ENCODE measurements around the gene RMND5A.

Gene RMND5A

GRCh38 chr2:86747711-86748639 lies 27.9 kb downstream of the RMND5A start:
- Histone ChIP-seq H3K9me3 (ENCODE audit: control insufficient read depth, insufficient read depth, low read length) (no peaks in the 10 kb centered on the region), H3K4me3 (ENCODE audit: low read depth, low read length) (no peak overlapping the region), H3K4me1 (ENCODE audit: control insufficient read depth, insufficient read depth, low read length) (no peaks in the 10 kb centered on the region), H3K27me3 (ENCODE audit: control insufficient read depth, insufficient read depth, low read length) (no peaks in the 10 kb centered on the region), H3K36me3 (ENCODE audit: control insufficient read depth, insufficient read depth, low read length) (no peaks in the 10 kb centered on the region), H3K9ac (ENCODE audit: low read depth, low read length) (no peak overlapping the region)

- no peak overlapping the region for H3K4me3 ChIP-seq (ENCODE audit: low read depth, low read length)
- H3K4me1 ChIP-seq (ENCODE audit: control insufficient read depth, insufficient read depth, low read length): no peaks in the 10 kb centered on the region
- H3K9ac ChIP-seq (ENCODE audit: low read depth, low read length): no peak overlapping the region
- no peaks in the 10 kb centered on the region for H3K27me3 ChIP-seq (ENCODE audit: control insufficient read depth, insufficient read depth, low read length)
- H3K36me3 ChIP-seq (ENCODE audit: control insufficient read depth, insufficient read depth, low read length): no peaks in the 10 kb centered on the region
- H3K9me3 ChIP-seq (ENCODE audit: control insufficient read depth, insufficient read depth, low read length): no peaks in the 10 kb centered on the region
Measured at GRCh38 chr2:86750240-86750839, 30.2 kb downstream of the RMND5A start.

GRCh38 chr2:86751778-86752177 lies 31.7 kb downstream of the RMND5A start:
- Histone ChIP-seq H3K4me3 (ENCODE audit: low read depth, low read length) (no peak overlapping the region), H3K4me1 (ENCODE audit: control insufficient read depth, insufficient read depth, low read length) (no peaks in the 10 kb centered on the region), H3K9me3 (ENCODE audit: control insufficient read depth, insufficient read depth, low read length) (no peaks in the 10 kb centered on the region), H3K27me3 (ENCODE audit: control insufficient read depth, insufficient read depth, low read length) (no peaks in the 10 kb centered on the region), H3K36me3 (ENCODE audit: control insufficient read depth, insufficient read depth, low read length) (no peaks in the 10 kb centered on the region), H3K9ac (ENCODE audit: low read depth, low read length) (no peak overlapping the region)

- no peaks in the 10 kb centered on the region for H3K36me3 ChIP-seq (ENCODE audit: control insufficient read depth, insufficient read depth, low read length)
- H3K4me3 ChIP-seq (ENCODE audit: low read depth, low read length): no peak overlapping the region
- no peaks in the 10 kb centered on the region for H3K4me1 ChIP-seq (ENCODE audit: control insufficient read depth, insufficient read depth, low read length)
- H3K9ac ChIP-seq (ENCODE audit: low read depth, low read length): no peak overlapping the region
- no peaks in the 10 kb centered on the region for H3K9me3 ChIP-seq (ENCODE audit: control insufficient read depth, insufficient read depth, low read length)
- H3K27me3 ChIP-seq (ENCODE audit: control insufficient read depth, insufficient read depth, low read length): no peaks in the 10 kb centered on the region
Measured at GRCh38 chr2:86752934-86753333, 32.8 kb downstream of the RMND5A start.

GRCh38 chr2:86753606-86754005 lies 33.5 kb downstream of the RMND5A start:
- no peak overlapping the region for H3K4me3 ChIP-seq (ENCODE audit: low read depth, low read length)
- H3K36me3 ChIP-seq (ENCODE audit: control insufficient read depth, insufficient read depth, low read length): no peaks in the 10 kb centered on the region
- H3K27me3 ChIP-seq (ENCODE audit: control insufficient read depth, insufficient read depth, low read length): no peaks in the 10 kb centered on the region
- H3K9me3 ChIP-seq (ENCODE audit: control insufficient read depth, insufficient read depth, low read length): no peaks in the 10 kb centered on the region
- no peak overlapping the region for H3K9ac ChIP-seq (ENCODE audit: low read depth, low read length)
- H3K4me1 ChIP-seq (ENCODE audit: control insufficient read depth, insufficient read depth, low read length): no peaks in the 10 kb centered on the region

- Histone ChIP-seq H3K4me3 (ENCODE audit: low read depth, low read length) (no peak overlapping the region), H3K36me3 (ENCODE audit: control insufficient read depth, insufficient read depth, low read length) (no peaks in the 10 kb centered on the region), H3K9ac (ENCODE audit: low read depth, low read length) (no peak overlapping the region), H3K27me3 (ENCODE audit: control insufficient read depth, insufficient read depth, low read length) (no peaks in the 10 kb centered on the region), H3K9me3 (ENCODE audit: control insufficient read depth, insufficient read depth, low read length) (no peaks in the 10 kb centered on the region), H3K4me1 (ENCODE audit: control insufficient read depth, insufficient read depth, low read length) (no peaks in the 10 kb centered on the region)
Measured at GRCh38 chr2:86758405-86758804, 38.3 kb downstream of the RMND5A start.

GRCh38 chr2:86760371-86760770 lies 40.3 kb downstream of the RMND5A start:
- H3K4me3 ChIP-seq (ENCODE audit: low read depth, low read length): no peak overlapping the region
- H3K9me3 ChIP-seq (ENCODE audit: control insufficient read depth, insufficient read depth, low read length): no peaks in the 10 kb centered on the region
- H3K27me3 ChIP-seq (ENCODE audit: control insufficient read depth, insufficient read depth, low read length): no peaks in the 10 kb centered on the region
- no peaks in the 10 kb centered on the region for H3K36me3 ChIP-seq (ENCODE audit: control insufficient read depth, insufficient read depth, low read length)
- H3K9ac ChIP-seq (ENCODE audit: low read depth, low read length): no peak overlapping the region
- no peaks in the 10 kb centered on the region for H3K4me1 ChIP-seq (ENCODE audit: control insufficient read depth, insufficient read depth, low read length)

- no peaks in the 10 kb centered on the region for H3K27me3 ChIP-seq (ENCODE audit: control insufficient read depth, insufficient read depth, low read length)
- no peak overlapping the region for H3K9ac ChIP-seq (ENCODE audit: low read depth, low read length)
- H3K36me3 ChIP-seq (ENCODE audit: control insufficient read depth, insufficient read depth, low read length): peaks cover 2% of the 10 kb centered on the region
- H3K9me3 ChIP-seq (ENCODE audit: control insufficient read depth, insufficient read depth, low read length): no peaks in the 10 kb centered on the region
- no peak overlapping the region for H3K4me3 ChIP-seq (ENCODE audit: low read depth, low read length)
- H3K4me1 ChIP-seq (ENCODE audit: control insufficient read depth, insufficient read depth, low read length): no peaks in the 10 kb centered on the region
Measured at GRCh38 chr2:86764661-86765309, 44.7 kb downstream of the RMND5A start.

- no peak overlapping the region for H3K4me3 ChIP-seq (ENCODE audit: low read depth, low read length)
- H3K9ac ChIP-seq (ENCODE audit: low read depth, low read length): no peak overlapping the region
- H3K9me3 ChIP-seq (ENCODE audit: control insufficient read depth, insufficient read depth, low read length): no peaks in the 10 kb centered on the region
- no peaks in the 10 kb centered on the region for H3K4me1 ChIP-seq (ENCODE audit: control insufficient read depth, insufficient read depth, low read length)
- no peaks in the 10 kb centered on the region for H3K27me3 ChIP-seq (ENCODE audit: control insufficient read depth, insufficient read depth, low read length)
- peaks cover 2% of the 10 kb centered on the region for H3K36me3 ChIP-seq (ENCODE audit: control insufficient read depth, insufficient read depth, low read length)
Measured at GRCh38 chr2:86765310-86765695, 45.2 kb downstream of the RMND5A start.

- no peak overlapping the region for H3K9ac ChIP-seq (ENCODE audit: low read depth, low read length)
- no peaks in the 10 kb centered on the region for H3K27me3 ChIP-seq (ENCODE audit: control insufficient read depth, insufficient read depth, low read length)
- H3K4me3 ChIP-seq (ENCODE audit: low read depth, low read length): no peak overlapping the region
- H3K36me3 ChIP-seq (ENCODE audit: control insufficient read depth, insufficient read depth, low read length): peaks cover 2% of the 10 kb centered on the region
- H3K9me3 ChIP-seq (ENCODE audit: control insufficient read depth, insufficient read depth, low read length): no peaks in the 10 kb centered on the region
- no peaks in the 10 kb centered on the region for H3K4me1 ChIP-seq (ENCODE audit: control insufficient read depth, insufficient read depth, low read length)
Measured at GRCh38 chr2:86768189-86768949, 48.3 kb downstream of the RMND5A start.

GRCh38 chr2:86769838-86770237 lies 49.7 kb downstream of the RMND5A start:
- Histone ChIP-seq H3K9me3 (ENCODE audit: control insufficient read depth, insufficient read depth, low read length) (no peaks in the 10 kb centered on the region), H3K4me3 (ENCODE audit: low read depth, low read length) (no peak overlapping the region), H3K36me3 (ENCODE audit: control insufficient read depth, insufficient read depth, low read length) (peaks cover 2% of the 10 kb centered on the region), H3K27me3 (ENCODE audit: control insufficient read depth, insufficient read depth, low read length) (no peaks in the 10 kb centered on the region), H3K4me1 (ENCODE audit: control insufficient read depth, insufficient read depth, low read length) (no peaks in the 10 kb centered on the region), H3K9ac (ENCODE audit: low read depth, low read length) (no peak overlapping the region)
